ENCODE data around the gene SERPINF2. TPM values are rescaled to one million over a fixed set of nuclear protein-coding genes. Genes with fewer than 3 reads are reported as not detected.
A peak's percentile ranks its signal among the peaks of the same experiment; 100 is the strongest.

Gene SERPINF2
- total and polyA plus RNA-seq, 2 donors (not counting 1 experiment from before 2014, with no cell fraction given) = 0.06 to 0.17 TPM

DNA sequence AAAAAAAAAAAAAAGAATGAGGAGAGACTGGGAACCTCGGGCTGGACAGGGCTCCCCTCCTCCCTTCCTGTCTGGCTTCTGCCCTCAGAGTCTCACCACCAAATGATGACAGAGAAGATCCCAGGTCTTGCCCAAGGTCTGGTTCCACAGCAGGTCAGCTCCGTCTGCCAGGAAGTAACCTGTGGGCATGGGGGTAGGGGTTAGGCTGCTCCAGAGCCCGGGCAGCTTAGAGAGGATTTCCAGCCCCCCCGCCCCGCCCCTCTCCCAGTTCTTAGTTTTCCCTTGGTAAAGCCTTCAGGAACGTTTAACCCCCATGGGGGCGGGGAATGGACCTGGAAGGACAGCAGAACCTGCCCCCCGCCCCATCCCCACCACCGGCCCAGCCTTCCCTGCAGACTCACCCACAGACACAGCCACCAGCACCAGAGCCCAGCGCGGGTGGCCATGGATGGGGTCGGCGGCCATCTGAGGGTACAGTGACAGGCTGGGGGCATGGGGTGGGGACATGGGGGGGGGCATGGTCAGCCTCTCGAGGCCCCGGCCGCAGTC is 33.2 kb upstream of the SERPINF2 start:
- peak overlapping the region in 3 of 4 experiments; percentile 38 to 76 (median 56) for H3K4me3 ChIP-seq (replicated peaks in 1 of 4; ENCODE audit: control extremely low read depth in 1 of 4, insufficient read depth in 1 of 4, low read depth in 3 of 4, low read length in 4 of 4)
- H3K79me2 ChIP-seq (ENCODE audit: control insufficient read depth, insufficient read depth, low read length) = peaks cover 29% of the 10 kb centered on the region
- no peak overlapping the region for H3K27ac ChIP-seq (ENCODE audit: insufficient read depth, low read length)
- TF ChIP-seq EZH2 (IDR thresholded peaks at IDR 0.05; ENCODE audit: low read length, missing control alignments) = no peak
- TF ChIP-seq, protein P1, sequence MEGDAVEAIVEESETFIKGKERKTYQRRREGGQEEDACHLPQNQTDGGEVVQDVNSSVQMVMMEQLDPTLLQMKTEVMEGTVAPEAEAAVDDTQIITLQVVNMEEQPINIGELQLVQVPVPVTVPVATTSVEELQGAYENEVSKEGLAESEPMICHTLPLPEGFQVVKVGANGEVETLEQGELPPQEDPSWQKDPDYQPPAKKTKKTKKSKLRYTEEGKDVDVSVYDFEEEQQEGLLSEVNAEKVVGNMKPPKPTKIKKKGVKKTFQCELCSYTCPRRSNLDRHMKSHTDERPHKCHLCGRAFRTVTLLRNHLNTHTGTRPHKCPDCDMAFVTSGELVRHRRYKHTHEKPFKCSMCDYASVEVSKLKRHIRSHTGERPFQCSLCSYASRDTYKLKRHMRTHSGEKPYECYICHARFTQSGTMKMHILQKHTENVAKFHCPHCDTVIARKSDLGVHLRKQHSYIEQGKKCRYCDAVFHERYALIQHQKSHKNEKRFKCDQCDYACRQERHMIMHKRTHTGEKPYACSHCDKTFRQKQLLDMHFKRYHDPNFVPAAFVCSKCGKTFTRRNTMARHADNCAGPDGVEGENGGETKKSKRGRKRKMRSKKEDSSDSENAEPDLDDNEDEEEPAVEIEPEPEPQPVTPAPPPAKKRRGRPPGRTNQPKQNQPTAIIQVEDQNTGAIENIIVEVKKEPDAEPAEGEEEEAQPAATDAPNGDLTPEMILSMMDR (conservative IDR thresholded peaks at IDR 0.05 in 1 of 2, IDR thresholded peaks at IDR 0.05 in 1 of 2; ENCODE audit: low read depth in 1 of 2, low read length in 2 of 2) = no peak
- peak in 1 of 2 donors; percentile 29 for DNase-seq (ENCODE audit: low read depth in 2 of 2)
- H3K27me3 ChIP-seq (ENCODE audit: control insufficient read depth, insufficient read depth, low read length) = no peaks in the 10 kb centered on the region
- peak overlapping the region; percentile 87 for H3K4me2 ChIP-seq (ENCODE audit: extremely low read depth, insufficient read depth, low read length)
- H3K9ac ChIP-seq (ENCODE audit: insufficient read depth, low read length) = peak overlapping the region; percentile 84
- H4K20me1 ChIP-seq (ENCODE audit: control insufficient read depth, extremely low read depth, insufficient read depth, low read length) = peaks cover 12% of the 10 kb centered on the region
- peaks cover 19% of the 10 kb centered on the region for H3K4me1 ChIP-seq (ENCODE audit: control insufficient read depth, extremely low read depth, insufficient read depth, low read length)
- peaks cover 26% of the 10 kb centered on the region for H3K36me3 ChIP-seq (ENCODE audit: control insufficient read depth, insufficient read depth, low read length)
- no peaks in the 10 kb centered on the region for H3K9me3 ChIP-seq (ENCODE audit: control insufficient read depth, insufficient read depth, low read depth, low read length)
- H2AFZ ChIP-seq (ENCODE audit: low read length) = no peak overlapping the region

DNA sequence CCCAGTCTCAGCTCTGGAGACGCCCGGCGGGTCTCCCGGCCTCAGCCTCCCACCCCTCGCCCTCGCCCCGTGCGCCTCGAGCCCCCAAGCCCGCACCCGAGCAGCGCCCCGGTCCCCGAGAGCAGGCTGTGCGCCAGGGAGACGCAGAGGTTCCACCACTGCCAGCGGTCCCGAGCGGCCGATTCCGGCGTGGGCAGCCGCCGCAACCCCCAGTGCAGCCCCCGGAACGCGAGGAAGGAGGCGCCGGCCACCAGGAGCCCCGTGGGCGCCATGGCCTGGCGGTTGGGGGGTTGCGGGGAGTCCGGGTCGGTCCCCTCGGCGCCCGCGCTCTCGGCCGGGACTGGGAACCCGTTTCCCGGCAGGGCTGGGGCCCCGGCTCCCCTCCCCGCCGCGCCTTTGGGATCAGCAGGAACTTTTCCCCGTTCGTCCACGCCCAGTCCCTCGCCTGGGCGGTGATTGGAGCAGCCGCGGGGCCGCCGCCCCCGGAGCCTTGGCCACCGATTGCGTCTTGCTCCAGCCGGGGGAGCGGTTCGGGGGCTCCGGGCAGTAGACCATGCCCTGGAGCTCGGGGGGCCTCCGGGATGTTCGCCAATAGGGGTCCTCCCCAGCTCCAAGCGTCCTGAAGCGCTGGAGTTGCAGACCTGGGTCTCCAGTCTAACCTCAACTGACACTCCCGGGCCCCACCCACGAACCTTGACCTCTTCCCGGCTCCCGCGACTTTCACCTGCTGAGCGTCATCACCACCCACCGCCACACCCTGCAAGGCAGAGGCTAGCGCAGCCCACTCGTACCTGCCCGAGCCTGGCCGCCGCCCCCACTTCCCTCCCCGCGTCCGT is 32.5 kb upstream of the SERPINF2 start, which contains the start of gene TLCD2:
TLCD2 (minus strand) TSS at position 407 of the 836 bp plus-strand sequence; CDS start at position 272, 135 bp downstream.
- H3K4me1 ChIP-seq (ENCODE audit: control insufficient read depth, extremely low read depth, insufficient read depth, low read length) = peaks cover 19% of the 10 kb centered on the region
- H4K20me1 ChIP-seq (ENCODE audit: control insufficient read depth, extremely low read depth, insufficient read depth, low read length) = peaks cover 12% of the 10 kb centered on the region
- H3K9me3 ChIP-seq (ENCODE audit: control insufficient read depth, insufficient read depth, low read depth, low read length) = no peaks in the 10 kb centered on the region
- peak; percentile 65 to 76 for DNase-seq (ENCODE audit: low read depth in 2 of 2)
- TF ChIP-seq, protein P1 (conservative IDR thresholded peaks at IDR 0.05 in 1 of 2, IDR thresholded peaks at IDR 0.05 in 1 of 2; ENCODE audit: low read depth in 1 of 2, low read length in 2 of 2) = no peak
- no peak for TF ChIP-seq EZH2 (IDR thresholded peaks at IDR 0.05; ENCODE audit: low read length, missing control alignments)
- peak within 1 kb of the TSS; percentile 47 to 76 (median 55) for H3K4me3 ChIP-seq (replicated peaks in 1 of 4; ENCODE audit: control extremely low read depth in 1 of 4, insufficient read depth in 1 of 4, low read depth in 3 of 4, low read length in 4 of 4)
- H3K4me2 ChIP-seq (ENCODE audit: extremely low read depth, insufficient read depth, low read length) = peak within 1 kb of the TSS; percentile 87
- no peak within 1 kb of the TSS for H2AFZ ChIP-seq (ENCODE audit: low read length)
- peaks cover 28% of the 10 kb centered on the region for H3K36me3 ChIP-seq (ENCODE audit: control insufficient read depth, insufficient read depth, low read length)
- H3K79me2 ChIP-seq (ENCODE audit: control insufficient read depth, insufficient read depth, low read length) = peaks cover 34% of the 10 kb centered on the region
- no peaks in the 10 kb centered on the region for H3K27me3 ChIP-seq (ENCODE audit: control insufficient read depth, insufficient read depth, low read length)
- H3K27ac ChIP-seq (ENCODE audit: insufficient read depth, low read length) = peak within 1 kb of the TSS; percentile 68
- peak within 1 kb of the TSS; percentile 84 for H3K9ac ChIP-seq (ENCODE audit: insufficient read depth, low read length)

DNA sequence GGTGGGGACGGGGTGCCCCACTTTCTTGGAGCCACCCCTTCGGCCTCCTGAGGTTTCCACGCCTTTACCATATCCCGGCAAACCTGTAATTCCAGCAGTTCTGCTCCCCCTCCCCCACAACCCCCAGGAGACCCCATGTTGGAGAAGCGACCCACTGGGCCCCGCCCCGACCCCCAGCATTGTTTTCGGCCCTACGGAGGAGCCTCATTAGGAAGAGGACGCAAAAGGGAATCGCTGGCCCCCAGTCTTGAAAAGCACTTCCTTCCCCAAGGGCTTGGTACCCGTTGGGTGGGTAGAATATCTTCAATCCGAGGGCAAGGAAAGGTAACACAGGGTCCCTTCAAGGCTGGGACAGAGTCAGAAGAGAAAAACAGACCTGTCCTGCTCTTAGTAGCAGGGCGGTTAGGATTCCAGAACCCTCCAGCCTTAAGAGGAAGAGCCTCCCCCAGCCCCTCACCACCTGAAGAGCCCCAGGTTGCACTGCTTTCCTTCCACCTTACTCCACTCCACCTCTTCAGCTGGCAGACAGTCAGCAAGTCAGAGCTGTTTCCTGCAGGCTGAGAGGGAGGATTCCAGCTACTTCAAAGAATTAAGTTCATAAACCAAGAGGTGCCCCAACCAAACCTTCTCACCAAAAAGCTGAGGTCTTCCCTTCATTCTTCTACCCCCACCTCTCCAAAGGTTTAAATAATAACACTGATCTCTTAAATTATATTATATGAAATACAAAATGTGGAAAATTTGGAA is 31.7 kb upstream of the SERPINF2 start:
- H2AFZ ChIP-seq (ENCODE audit: low read length) = no peak overlapping the region
- H3K36me3 ChIP-seq (ENCODE audit: control insufficient read depth, insufficient read depth, low read length) = peaks cover 28% of the 10 kb centered on the region
- H4K20me1 ChIP-seq (ENCODE audit: control insufficient read depth, extremely low read depth, insufficient read depth, low read length) = peaks cover 12% of the 10 kb centered on the region

More for the DNA sequence above, 31.7 kb upstream of the SERPINF2 start:
- peak overlapping the region; percentile 68 for H3K27ac ChIP-seq (ENCODE audit: insufficient read depth, low read length)
- H3K4me1 ChIP-seq (ENCODE audit: control insufficient read depth, extremely low read depth, insufficient read depth, low read length) = peaks cover 19% of the 10 kb centered on the region
- TF ChIP-seq, protein P1 (conservative IDR thresholded peaks at IDR 0.05 in 1 of 2, IDR thresholded peaks at IDR 0.05 in 1 of 2; ENCODE audit: low read depth in 1 of 2, low read length in 2 of 2) = no peak
- no peak for TF ChIP-seq EZH2 (IDR thresholded peaks at IDR 0.05; ENCODE audit: low read length, missing control alignments)
- H3K79me2 ChIP-seq (ENCODE audit: control insufficient read depth, insufficient read depth, low read length) = peaks cover 40% of the 10 kb centered on the region
- peak overlapping the region; percentile 47 to 76 (median 55) for H3K4me3 ChIP-seq (replicated peaks in 1 of 4; ENCODE audit: control extremely low read depth in 1 of 4, insufficient read depth in 1 of 4, low read depth in 3 of 4, low read length in 4 of 4)
- no peaks in the 10 kb centered on the region for H3K9me3 ChIP-seq (ENCODE audit: control insufficient read depth, insufficient read depth, low read depth, low read length)
- H3K27me3 ChIP-seq (ENCODE audit: control insufficient read depth, insufficient read depth, low read length) = no peaks in the 10 kb centered on the region
- peak overlapping the region; percentile 87 for H3K4me2 ChIP-seq (ENCODE audit: extremely low read depth, insufficient read depth, low read length)
- H3K9ac ChIP-seq (ENCODE audit: insufficient read depth, low read length) = peak overlapping the region; percentile 84
- DNase-seq (ENCODE audit: low read depth in 2 of 2) = peak in 1 of 2 donors; percentile 20

Data from fibroblast of lung (primary cell).